ENCODE results near the gene TRAF7.
"Not testable (repeated sequence)": the region's sequence is repeated elsewhere in the genome, so short reads cannot be mapped to it uniquely, and the experiment has no call there.

DNA sequence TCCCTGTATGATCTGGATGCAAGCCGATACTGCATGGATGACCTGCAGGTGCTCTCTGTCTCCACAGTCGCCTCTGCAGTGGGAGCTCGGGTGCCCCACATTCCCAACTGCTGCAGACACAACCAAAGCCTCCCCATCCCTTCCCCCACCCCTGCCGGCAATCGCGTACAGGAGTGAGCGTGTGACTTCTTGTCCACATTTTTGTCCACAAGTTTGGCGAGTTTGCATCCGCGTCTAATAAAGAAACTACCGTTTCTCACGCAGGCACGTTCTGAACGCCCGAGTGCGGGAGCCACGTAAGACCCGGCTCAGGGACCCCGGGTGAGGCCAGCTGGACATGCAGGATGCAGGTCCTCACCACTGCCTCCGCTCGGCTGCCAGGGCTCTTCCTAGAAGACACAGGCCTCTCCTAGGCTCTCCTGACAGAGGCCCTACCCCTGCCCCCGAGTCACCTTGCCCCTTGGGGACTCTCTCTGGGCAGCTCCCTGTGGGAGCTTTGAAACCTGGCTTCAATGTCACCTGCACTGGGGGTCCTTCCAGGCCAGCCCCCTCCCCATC lies 25.6 kb upstream of the TRAF7 start:
- TF ChIP-seq FOXA1 (IDR thresholded peaks at IDR 0.05); FOXM1 (IDR thresholded peaks at IDR 0.05; ENCODE audit: borderline replicate concordance): not testable (repeated sequence)

All from HEK293T (cell line).